HG03439 (cell line): Measurements from ENCODE around the gene KRR1.

Experiments
- ATAC-seq: cut with Tn5 transposase; IDR thresholded peaks from one replicate; pipeline ENCODE4 v1.9.1; 2021; ENCODE audit warnings: mild to moderate bottlenecking, moderate library complexity; ENCODE audit not compliant: unreplicated experiment

Gene KRR1

GRCh38 chr12:75511116-75512048, at the start of gene KRR1:
KRR1 (minus strand) TSS chr12:75511609; CDS start chr12:75511597, 12 bp downstream.
- ATAC-seq: peak; percentile 98

GRCh38 chr12:75560167-75560566, 48.8 kb upstream of the KRR1 start:
- ATAC-seq: no peak

GRCh38 chr12:75558287-75558686, 46.9 kb upstream of the KRR1 start:
- no peak for ATAC-seq

GRCh38 chr12:75556311-75556899, 45.0 kb upstream of the KRR1 start:
- no peak for ATAC-seq

- ATAC-seq: no peak
These were observed 43.1 kb upstream of the KRR1 start for GRCh38 chr12:75554556-75554880.

- no peak for ATAC-seq
These were observed 42.6 kb upstream of the KRR1 start for GRCh38 chr12:75553836-75554555.

GRCh38 chr12:75553398-75553797, 42.0 kb upstream of the KRR1 start:
- no peak for ATAC-seq

- no peak for ATAC-seq
These were observed 40.1 kb upstream of the KRR1 start for GRCh38 chr12:75551477-75551876.

- no peak for ATAC-seq
These were observed 39.2 kb upstream of the KRR1 start for GRCh38 chr12:75550401-75551240.

GRCh38 chr12:75549989-75550388, 38.6 kb upstream of the KRR1 start:
- no peak for ATAC-seq

- no peak for ATAC-seq
These were observed 37.5 kb upstream of the KRR1 start for GRCh38 chr12:75548879-75549278.

- ATAC-seq: no peak
These were observed 34.2 kb upstream of the KRR1 start for GRCh38 chr12:75545636-75546035.

- ATAC-seq: no peak
These were observed 32.1 kb upstream of the KRR1 start for GRCh38 chr12:75543529-75543928.

- ATAC-seq: no peak
These were observed 31.5 kb upstream of the KRR1 start for GRCh38 chr12:75542942-75543341.

GRCh38 chr12:75539889-75540288, 28.5 kb upstream of the KRR1 start:
- no peak for ATAC-seq

GRCh38 chr12:75533239-75533638, 21.8 kb upstream of the KRR1 start:
- no peak for ATAC-seq

GRCh38 chr12:75529826-75530225, 18.4 kb upstream of the KRR1 start:
- ATAC-seq: no peak

GRCh38 chr12:75529316-75529715, 17.9 kb upstream of the KRR1 start:
- no peak for ATAC-seq

GRCh38 chr12:75528692-75529091, 17.3 kb upstream of the KRR1 start:
- no peak for ATAC-seq

GRCh38 chr12:75528272-75528671, 16.9 kb upstream of the KRR1 start:
- ATAC-seq: no peak
